RWPE2 (cell line): Measurements from ENCODE around the gene POU2F1.

Experiments used
- ATAC-seq: fragments of 200-7000 bp; cut with Tn5 transposase; 3 replicates; pipeline ENCODE4 v1.9.1; 2021; ENCODE audit warnings: low read depth
- DNase-seq: peaks from one replicate; pipeline ENCODE4 v3.0.0-alpha.2; 2020; ENCODE audit warnings: low spot score
- H3K27ac ChIP-seq: fragments of 450-650 bp; 2 replicates; pipeline ENCODE4 v1.5.1; 2017; ENCODE audit warnings: mild to moderate bottlenecking; ENCODE audit not compliant: poor library complexity, severe bottlenecking
- H3K27me3 ChIP-seq: fragments of 250-450 bp; sonication (Bioruptor Pico); 2 replicates; pipeline ENCODE4 v1.5.1; 2021; ENCODE audit warnings: mild to moderate bottlenecking, moderate library complexity; ENCODE audit not compliant: insufficient read depth, poor library complexity, severe bottlenecking
- H3K36me3 ChIP-seq: fragments of 250-450 bp; sonication (Bioruptor Pico); 2 replicates; pipeline ENCODE4 v1.5.1; 2020; ENCODE audit warnings: low read depth, mild to moderate bottlenecking, moderate library complexity
- H3K4me1 ChIP-seq: fragments of 250-450 bp; sonication (Bioruptor Pico); 2 replicates; pipeline ENCODE4 v1.5.1; 2021; ENCODE audit warnings: mild to moderate bottlenecking, moderate library complexity; ENCODE audit not compliant: insufficient read depth, poor library complexity, severe bottlenecking
- H3K4me3 ChIP-seq: fragments of 250-450 bp; sonication (Bioruptor Pico); 2 replicates; pipeline ENCODE4 v1.5.1; 2021; ENCODE audit warnings: mild to moderate bottlenecking, moderate library complexity; ENCODE audit not compliant: severe bottlenecking
- H3K9me3 ChIP-seq: fragments of 250-450 bp; sonication (Bioruptor Pico); 2 replicates; pipeline ENCODE4 v1.5.1; 2021; ENCODE audit warnings: mild to moderate bottlenecking, moderate library complexity; ENCODE audit not compliant: severe bottlenecking
- CTCF ChIP-seq: fragments of 450-650 bp; IDR thresholded peaks from one replicate; pipeline ENCODE4 v1.5.1; 2017; ENCODE audit warnings: mild to moderate bottlenecking, moderate library complexity; ENCODE audit not compliant: poor library complexity, severe bottlenecking

The POU2F1 gene

GRCh38 chr1:167435484-167435883, 214.8 kb downstream of the POU2F1 start:
- no peaks in the 10 kb centered on the region for H3K4me1 ChIP-seq
- H3K9me3 ChIP-seq, result no peaks in the 10 kb centered on the region
- no peak overlapping the region for H3K4me3 ChIP-seq
- TF ChIP-seq CTCF, result no peak
- ATAC-seq (no peak), DNase-seq (no peak)
- no peak overlapping the region for H3K27ac ChIP-seq
- no peaks in the 10 kb centered on the region for H3K36me3 ChIP-seq
- H3K27me3 ChIP-seq, result no peaks in the 10 kb centered on the region

- H3K36me3 ChIP-seq, result no peaks in the 10 kb centered on the region
- H3K9me3 ChIP-seq, result no peaks in the 10 kb centered on the region
- H3K27me3 ChIP-seq, result no peaks in the 10 kb centered on the region
- H3K27ac ChIP-seq, result no peak overlapping the region
- no peak overlapping the region for H3K4me3 ChIP-seq
- no peaks in the 10 kb centered on the region for H3K4me1 ChIP-seq
- ATAC-seq (no peak), DNase-seq (peak; percentile 11)
- TF ChIP-seq CTCF, result no peak
Observed at GRCh38 chr1:167438171-167439138, 217.8 kb downstream of the POU2F1 start.

- Histone ChIP-seq H3K4me1 (no peaks in the 10 kb centered on the region), H3K27me3 (no peaks in the 10 kb centered on the region), H3K4me3 (peak overlapping the region; percentile 13), H3K36me3 (no peaks in the 10 kb centered on the region), H3K9me3 (no peaks in the 10 kb centered on the region), H3K27ac (no peak overlapping the region)
- ATAC-seq (peak; percentile 35; the same call in 2 of the 3 replicates), DNase-seq (no peak)
- no peak for TF ChIP-seq CTCF
Observed at GRCh38 chr1:167439301-167439988, 218.8 kb downstream of the POU2F1 start.

- Histone ChIP-seq H3K9me3 (no peaks in the 10 kb centered on the region), H3K36me3 (no peaks in the 10 kb centered on the region), H3K27me3 (no peaks in the 10 kb centered on the region), H3K4me3 (no peak overlapping the region), H3K27ac (no peak overlapping the region), H3K4me1 (no peaks in the 10 kb centered on the region)
- DNase-seq, result peak; percentile 46
- no peak for TF ChIP-seq CTCF
- ATAC-seq, result no peak
Observed at GRCh38 chr1:167440345-167440744, 219.7 kb downstream of the POU2F1 start.
